ENCODE results near the gene ACER3.

DNA sequence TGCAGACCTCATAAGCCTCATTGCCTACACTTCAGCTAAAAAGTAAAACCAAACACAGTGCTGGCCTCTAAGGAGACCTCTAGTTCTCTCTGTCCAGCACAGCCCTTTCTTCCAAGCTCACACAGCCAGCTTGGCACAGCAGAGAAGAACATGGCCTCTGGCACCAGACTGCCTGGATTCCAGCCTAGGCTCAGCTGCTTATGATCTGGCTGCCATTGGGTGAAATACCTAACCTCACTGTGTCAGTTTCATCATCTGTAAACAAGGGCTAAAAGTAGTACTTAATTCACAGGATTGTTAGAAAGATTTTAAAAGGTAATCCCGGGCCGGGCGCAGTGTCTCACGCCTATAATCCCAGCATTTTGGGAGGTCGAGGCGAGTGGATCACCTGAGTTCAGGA lies 9.9 kb upstream of the ACER3 start:
- TF ChIP-seq, protein P1, sequence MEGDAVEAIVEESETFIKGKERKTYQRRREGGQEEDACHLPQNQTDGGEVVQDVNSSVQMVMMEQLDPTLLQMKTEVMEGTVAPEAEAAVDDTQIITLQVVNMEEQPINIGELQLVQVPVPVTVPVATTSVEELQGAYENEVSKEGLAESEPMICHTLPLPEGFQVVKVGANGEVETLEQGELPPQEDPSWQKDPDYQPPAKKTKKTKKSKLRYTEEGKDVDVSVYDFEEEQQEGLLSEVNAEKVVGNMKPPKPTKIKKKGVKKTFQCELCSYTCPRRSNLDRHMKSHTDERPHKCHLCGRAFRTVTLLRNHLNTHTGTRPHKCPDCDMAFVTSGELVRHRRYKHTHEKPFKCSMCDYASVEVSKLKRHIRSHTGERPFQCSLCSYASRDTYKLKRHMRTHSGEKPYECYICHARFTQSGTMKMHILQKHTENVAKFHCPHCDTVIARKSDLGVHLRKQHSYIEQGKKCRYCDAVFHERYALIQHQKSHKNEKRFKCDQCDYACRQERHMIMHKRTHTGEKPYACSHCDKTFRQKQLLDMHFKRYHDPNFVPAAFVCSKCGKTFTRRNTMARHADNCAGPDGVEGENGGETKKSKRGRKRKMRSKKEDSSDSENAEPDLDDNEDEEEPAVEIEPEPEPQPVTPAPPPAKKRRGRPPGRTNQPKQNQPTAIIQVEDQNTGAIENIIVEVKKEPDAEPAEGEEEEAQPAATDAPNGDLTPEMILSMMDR (IDR thresholded peaks at IDR 0.05): no peak
- TF ChIP-seq SMAD3 (CRISPR knock-in tag; IDR thresholded peaks at IDR 0.05; ENCODE audit: borderline replicate concordance): no peak
- TF ChIP-seq, protein P2, sequence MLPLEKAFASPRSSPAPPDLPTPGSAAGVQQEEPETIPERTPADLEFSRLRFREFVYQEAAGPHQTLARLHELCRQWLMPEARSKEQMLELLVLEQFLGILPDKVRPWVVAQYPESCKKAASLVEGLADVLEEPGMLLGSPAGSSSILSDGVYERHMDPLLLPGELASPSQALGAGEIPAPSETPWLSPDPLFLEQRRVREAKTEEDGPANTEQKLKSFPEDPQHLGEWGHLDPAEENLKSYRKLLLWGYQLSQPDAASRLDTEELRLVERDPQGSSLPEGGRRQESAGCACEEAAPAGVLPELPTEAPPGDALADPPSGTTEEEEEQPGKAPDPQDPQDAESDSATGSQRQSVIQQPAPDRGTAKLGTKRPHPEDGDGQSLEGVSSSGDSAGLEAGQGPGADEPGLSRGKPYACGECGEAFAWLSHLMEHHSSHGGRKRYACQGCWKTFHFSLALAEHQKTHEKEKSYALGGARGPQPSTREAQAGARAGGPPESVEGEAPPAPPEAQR (CRISPR knock-in tag; IDR thresholded peaks at IDR 0.05): no peak
- TF ChIP-seq, protein P3, sequence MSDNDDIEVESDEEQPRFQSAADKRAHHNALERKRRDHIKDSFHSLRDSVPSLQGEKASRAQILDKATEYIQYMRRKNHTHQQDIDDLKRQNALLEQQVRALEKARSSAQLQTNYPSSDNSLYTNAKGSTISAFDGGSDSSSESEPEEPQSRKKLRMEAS (CRISPR knock-in tag; IDR thresholded peaks at IDR 0.05): no peak
- TF ChIP-seq ETV6 (CRISPR knock-in tag; IDR thresholded peaks at IDR 0.05): no peak
- TF ChIP-seq, protein P4, sequence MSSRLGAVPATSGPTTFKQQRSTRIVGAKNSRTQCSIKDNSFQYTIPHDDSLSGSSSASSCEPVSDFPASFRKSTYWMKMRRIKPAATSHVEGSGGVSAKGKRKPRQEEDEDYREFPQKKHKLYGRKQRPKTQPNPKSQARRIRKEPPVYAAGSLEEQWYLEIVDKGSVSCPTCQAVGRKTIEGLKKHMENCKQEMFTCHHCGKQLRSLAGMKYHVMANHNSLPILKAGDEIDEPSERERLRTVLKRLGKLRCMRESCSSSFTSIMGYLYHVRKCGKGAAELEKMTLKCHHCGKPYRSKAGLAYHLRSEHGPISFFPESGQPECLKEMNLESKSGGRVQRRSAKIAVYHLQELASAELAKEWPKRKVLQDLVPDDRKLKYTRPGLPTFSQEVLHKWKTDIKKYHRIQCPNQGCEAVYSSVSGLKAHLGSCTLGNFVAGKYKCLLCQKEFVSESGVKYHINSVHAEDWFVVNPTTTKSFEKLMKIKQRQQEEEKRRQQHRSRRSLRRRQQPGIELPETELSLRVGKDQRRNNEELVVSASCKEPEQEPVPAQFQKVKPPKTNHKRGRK (CRISPR knock-in tag; IDR thresholded peaks at IDR 0.05; ENCODE audit: borderline replicate concordance): no peak
- no peak for TF ChIP-seq CBFB (CRISPR knock-in tag; IDR thresholded peaks at IDR 0.05; ENCODE audit: low read depth)
- TF ChIP-seq, protein P5, sequence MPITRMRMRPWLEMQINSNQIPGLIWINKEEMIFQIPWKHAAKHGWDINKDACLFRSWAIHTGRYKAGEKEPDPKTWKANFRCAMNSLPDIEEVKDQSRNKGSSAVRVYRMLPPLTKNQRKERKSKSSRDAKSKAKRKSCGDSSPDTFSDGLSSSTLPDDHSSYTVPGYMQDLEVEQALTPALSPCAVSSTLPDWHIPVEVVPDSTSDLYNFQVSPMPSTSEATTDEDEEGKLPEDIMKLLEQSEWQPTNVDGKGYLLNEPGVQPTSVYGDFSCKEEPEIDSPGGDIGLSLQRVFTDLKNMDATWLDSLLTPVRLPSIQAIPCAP (CRISPR knock-in tag; IDR thresholded peaks at IDR 0.05): no peak
- no peak for TF ChIP-seq ZNF317 (CRISPR knock-in tag; IDR thresholded peaks at IDR 0.05; ENCODE audit: borderline replicate concordance, low read depth)
- TF ChIP-seq FOXK1 (CRISPR knock-in tag; IDR thresholded peaks at IDR 0.05): no peak
- TF ChIP-seq, protein P6, sequence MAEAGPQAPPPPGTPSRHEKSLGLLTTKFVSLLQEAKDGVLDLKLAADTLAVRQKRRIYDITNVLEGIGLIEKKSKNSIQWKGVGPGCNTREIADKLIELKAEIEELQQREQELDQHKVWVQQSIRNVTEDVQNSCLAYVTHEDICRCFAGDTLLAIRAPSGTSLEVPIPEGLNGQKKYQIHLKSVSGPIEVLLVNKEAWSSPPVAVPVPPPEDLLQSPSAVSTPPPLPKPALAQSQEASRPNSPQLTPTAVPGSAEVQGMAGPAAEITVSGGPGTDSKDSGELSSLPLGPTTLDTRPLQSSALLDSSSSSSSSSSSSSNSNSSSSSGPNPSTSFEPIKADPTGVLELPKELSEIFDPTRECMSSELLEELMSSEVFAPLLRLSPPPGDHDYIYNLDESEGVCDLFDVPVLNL (CRISPR knock-in tag; IDR thresholded peaks at IDR 0.05; ENCODE audit: borderline replicate concordance, low read depth): no peak

All from WTC11 (cell line).